Activated CD4-positive, alpha-beta T cell treated with anti-CD3 and anti-CD28 coated beads, Interleukin-2, Interleukin-4, amounts not matched to agents 100 ng/mL and 50 ng/mL, durations not matched to agents 16 hours and 8 hours (primary cell): ENCODE data around the gene APOE.
"Not testable (repeated sequence)": the region's sequence is repeated elsewhere in the genome, so short reads cannot be mapped to it uniquely, and the experiment has no call there.

ENCODE experiments used
- DNase-seq: peaks from one replicate; pipeline ENCODE4 v3.0.0-alpha.2; 2020; ENCODE audit warnings: low spot score

Gene APOE

DNA sequence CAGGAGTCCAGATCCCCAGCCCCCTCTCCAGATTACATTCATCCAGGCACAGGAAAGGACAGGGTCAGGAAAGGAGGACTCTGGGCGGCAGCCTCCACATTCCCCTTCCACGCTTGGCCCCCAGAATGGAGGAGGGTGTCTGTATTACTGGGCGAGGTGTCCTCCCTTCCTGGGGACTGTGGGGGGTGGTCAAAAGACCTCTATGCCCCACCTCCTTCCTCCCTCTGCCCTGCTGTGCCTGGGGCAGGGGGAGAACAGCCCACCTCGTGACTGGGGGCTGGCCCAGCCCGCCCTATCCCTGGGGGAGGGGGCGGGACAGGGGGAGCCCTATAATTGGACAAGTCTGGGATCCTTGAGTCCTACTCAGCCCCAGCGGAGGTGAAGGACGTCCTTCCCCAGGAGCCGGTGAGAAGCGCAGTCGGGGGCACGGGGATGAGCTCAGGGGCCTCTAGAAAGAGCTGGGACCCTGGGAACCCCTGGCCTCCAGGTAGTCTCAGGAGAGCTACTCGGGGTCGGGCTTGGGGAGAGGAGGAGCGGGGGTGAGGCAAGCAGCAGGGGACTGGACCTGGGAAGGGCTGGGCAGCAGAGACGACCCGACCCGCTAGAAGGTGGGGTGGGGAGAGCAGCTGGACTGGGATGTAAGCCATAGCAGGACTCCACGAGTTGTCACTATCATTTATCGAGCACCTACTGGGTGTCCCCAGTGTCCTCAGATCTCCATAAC lies at the start of gene APOE:
TSS of gene APOE (plus strand) at position 360 of the 724 bp plus-strand sequence. CDS start 829 bp downstream, outside the sequence.
- DNase-seq, result no peak

DNA sequence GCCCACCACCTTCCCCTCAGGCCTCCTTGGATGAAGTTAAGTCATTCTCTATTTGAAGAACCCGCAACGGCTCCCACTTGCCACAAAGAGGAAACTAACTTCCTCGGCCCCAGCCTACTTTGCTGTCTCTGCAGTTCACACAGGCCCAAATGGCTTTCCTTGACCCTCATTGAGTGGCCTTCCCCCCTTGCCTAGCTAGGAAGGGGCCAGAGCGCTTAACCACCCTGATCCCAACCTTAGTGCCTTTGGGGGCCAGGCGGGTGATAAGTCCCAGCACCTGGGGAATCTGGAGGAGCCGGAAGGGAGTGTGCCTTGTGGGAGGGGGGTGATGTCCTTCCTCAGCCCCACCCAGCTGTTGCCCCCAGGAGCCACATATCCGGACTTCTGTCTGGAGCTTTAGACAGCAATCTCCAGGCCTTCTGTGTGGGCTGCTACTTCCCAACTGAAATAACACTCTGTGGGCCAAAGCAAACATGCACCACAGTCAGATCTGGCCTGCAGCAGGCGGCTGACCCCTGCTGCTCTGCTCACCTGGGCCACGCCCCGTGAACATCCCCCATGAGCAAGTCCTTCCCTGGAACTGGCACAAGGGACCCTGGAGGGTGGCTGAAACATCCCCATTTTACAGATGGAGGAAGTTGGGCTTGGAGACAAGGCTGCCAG lies 49.0 kb upstream of the APOE start:
- no peak for DNase-seq

DNA sequence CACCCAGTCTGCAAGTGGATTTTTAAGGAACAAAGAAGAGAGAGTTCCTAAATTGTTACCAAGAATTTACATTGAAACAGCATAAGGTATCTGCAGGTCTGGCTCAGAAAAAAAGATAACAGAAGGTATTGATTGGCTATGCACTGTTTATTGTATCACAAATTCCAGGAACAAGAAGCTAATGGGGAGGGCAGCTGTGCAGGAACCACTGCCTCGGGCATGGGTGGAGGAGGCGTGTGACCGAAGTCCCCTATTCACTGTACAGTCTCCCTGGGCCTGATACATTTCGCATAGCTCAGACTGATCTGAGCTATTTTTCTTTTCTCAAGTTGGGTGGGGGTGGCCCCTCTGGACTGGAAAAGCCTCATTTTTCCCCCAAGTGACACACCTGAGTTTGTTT lies 47.8 kb upstream of the APOE start:
- no peak for DNase-seq

DNA sequence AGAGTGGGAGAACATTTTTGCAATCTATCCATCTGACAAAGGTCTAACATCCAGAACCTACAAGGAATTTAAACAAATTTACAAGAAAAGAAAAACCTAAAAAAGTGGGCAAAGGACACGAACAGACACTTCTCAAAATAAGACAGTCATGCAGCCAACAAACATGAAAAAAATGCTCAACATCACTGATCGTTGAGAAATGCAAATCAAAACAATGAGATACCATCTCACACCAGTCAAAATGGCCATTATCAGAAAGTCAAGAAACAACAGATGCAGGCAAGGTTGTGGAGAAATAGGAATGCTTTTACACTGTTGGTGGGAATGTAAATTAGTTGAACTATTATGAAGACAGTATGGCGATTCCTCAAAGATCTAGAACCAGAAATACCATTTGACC lies 44.0 kb upstream of the APOE start:
- not testable (repeated sequence) for DNase-seq

DNA sequence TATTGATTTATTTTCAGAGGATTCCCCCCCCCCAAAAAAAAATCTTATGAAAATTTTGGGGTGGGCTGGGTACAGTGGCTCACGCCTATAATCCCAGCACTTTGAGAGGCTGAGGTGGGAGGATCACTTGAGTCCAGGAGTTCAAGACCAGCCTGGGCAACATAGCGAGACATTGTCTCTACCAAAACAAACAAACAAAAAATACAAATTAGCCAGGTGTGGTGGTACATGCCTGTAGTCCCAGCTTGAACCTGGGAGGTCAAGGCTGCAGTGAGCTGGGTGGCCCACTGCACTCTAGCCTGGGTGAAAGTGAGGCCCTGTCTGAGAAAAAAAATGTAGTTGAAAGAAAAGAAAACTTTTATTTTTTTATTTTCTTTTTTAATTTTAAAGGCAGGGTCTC lies 41.6 kb upstream of the APOE start:
- DNase-seq, result no peak

DNA sequence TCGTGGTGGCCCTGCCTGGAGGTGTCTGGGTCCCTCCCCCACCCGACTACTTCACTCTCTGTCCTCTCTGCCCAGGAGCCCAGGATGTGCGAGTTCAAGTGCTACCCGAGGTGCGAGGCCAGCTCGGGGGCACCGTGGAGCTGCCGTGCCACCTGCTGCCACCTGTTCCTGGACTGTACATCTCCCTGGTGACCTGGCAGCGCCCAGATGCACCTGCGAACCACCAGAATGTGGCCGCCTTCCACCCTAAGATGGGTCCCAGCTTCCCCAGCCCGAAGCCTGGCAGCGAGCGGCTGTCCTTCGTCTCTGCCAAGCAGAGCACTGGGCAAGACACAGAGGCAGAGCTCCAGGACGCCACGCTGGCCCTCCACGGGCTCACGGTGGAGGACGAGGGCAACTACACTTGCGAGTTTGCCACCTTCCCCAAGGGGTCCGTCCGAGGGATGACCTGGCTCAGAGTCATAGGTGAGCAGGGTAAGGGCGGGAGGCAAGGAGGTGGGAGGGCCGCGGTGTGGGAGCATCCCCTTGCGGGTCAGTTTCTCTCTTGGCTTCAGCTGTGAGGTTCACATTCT lies 40.3 kb upstream of the APOE start:
- DNase-seq, result no peak

DNA sequence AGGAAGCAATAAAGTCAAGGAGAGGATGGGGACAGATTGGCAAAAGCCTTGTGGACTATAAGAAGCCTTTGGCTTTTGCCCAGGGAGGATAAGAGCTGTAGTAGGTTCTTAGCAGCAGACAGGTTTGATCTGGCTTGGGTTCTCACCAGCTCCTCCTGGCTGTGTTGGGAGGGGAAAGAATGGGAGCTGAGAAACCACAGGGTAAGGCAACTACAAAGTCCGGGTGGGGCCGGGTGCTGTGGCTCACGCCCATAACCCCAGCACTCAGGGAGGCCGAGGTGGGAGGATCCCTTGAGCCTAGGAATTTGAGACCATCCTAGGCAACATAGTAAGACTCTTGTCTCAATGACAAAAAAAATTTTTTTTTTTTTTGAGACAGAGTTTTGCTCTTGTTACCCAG lies 38.9 kb upstream of the APOE start:
- DNase-seq, result no peak

DNA sequence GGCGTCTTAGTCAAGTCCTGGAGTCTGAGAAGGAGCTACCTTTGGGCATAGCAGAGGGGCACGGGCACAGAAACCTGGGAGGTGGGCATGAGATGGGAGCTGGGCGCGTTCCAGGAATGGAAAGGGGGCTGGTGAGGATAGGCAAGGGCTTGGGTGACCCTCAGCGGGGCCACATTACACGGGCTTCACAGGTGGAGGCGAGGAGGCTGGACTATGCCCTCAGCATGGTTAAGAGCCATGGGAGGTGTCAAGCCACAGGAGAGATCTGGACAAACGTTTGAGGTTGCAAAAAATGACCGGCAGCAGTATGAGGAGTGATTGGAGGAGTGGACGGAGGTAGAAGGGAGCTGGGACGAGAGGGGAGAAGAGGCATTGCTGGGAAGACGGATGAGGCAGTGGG lies 38.0 kb upstream of the APOE start:
- no peak for DNase-seq

- no peak for DNase-seq
Measured at GRCh38 chr19:44869733-44870470, 35.7 kb upstream of the APOE start.

GRCh38 chr19:44871809-44872208 lies 33.8 kb upstream of the APOE start:
- no peak for DNase-seq

DNA sequence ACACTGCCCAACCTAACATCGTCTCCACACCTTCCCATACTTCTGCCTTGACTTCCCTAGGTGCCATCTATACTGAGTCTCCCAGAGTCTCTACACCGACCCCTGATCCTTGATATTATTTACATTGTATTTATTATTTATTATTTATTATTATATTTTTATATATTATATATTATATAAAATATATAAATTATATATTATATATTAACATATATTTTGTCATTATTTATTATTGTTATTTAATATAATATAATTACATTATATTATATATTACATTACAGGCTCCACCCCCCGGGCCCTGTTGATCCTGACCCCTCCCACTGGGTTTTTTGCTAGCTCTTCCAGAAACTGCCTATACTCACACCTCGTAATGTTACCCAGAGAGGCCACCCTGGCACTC lies 32.9 kb upstream of the APOE start:
- DNase-seq, result no peak

- no peak for DNase-seq
Measured at GRCh38 chr19:44874317-44874716, 31.3 kb upstream of the APOE start.

GRCh38 chr19:44875666-44876451 lies 29.7 kb upstream of the APOE start:
- no peak for DNase-seq

DNA sequence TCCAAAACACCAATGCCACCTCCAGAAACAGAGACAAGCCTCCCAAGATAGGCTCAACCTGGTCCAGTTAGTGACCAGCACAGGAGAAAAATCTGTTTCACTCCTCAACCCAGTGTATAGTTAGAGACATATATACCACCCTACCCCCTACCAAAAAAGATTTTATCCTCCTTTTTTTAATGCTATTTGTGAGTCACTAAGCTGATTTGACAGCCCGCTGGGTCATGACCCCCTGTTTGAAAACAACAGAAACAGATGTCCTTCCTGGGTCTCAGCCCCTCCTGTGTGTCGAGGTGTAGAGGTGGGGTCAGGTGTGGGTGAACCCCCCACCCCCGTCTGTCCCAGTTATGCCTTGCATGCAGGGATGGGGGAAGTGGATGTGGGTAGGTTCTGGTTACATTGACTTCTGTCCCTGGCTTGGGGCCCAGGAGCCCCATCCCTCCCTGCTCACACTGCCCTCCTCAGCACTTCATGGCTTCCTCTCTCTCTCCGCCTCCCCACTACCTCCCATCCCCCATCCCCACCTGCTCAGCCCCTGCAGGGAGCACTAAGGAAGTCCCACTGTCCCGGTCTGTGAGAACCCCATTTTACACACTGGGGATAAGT lies 28.6 kb upstream of the APOE start:
- DNase-seq, result no peak

DNA sequence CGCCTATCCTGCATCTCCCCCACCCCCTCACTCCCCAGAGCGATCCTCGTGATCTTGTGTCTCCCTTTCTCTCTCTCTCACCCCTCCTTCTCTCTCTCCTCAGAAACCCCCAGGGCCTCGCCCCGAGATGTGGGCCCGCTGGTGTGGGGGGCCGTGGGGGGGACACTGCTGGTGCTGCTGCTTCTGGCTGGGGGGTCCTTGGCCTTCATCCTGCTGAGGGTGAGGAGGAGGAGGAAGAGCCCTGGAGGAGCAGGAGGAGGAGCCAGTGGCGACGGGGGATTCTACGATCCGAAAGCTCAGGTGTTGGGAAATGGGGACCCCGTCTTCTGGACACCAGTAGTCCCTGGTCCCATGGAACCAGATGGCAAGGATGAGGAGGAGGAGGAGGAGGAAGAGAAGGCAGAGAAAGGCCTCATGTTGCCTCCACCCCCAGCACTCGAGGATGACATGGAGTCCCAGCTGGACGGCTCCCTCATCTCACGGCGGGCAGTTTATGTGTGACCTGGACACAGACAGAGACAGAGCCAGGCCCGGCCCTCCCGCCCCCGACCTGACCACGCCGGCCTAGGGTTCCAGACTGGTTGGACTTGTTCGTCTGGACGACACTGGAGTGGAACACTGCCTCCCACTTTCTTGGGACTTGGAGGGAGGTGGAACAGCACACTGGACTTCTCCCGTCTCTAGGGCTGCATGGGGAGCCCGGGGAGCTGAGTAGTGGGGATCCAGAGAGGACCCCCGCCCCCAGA lies 27.3 kb upstream of the APOE start:
- no peak for DNase-seq

GRCh38 chr19:44879309-44880065 lies 26.1 kb upstream of the APOE start:
- no peak for DNase-seq

GRCh38 chr19:44882063-44882462 lies 23.5 kb upstream of the APOE start:
- no peak for DNase-seq

DNA sequence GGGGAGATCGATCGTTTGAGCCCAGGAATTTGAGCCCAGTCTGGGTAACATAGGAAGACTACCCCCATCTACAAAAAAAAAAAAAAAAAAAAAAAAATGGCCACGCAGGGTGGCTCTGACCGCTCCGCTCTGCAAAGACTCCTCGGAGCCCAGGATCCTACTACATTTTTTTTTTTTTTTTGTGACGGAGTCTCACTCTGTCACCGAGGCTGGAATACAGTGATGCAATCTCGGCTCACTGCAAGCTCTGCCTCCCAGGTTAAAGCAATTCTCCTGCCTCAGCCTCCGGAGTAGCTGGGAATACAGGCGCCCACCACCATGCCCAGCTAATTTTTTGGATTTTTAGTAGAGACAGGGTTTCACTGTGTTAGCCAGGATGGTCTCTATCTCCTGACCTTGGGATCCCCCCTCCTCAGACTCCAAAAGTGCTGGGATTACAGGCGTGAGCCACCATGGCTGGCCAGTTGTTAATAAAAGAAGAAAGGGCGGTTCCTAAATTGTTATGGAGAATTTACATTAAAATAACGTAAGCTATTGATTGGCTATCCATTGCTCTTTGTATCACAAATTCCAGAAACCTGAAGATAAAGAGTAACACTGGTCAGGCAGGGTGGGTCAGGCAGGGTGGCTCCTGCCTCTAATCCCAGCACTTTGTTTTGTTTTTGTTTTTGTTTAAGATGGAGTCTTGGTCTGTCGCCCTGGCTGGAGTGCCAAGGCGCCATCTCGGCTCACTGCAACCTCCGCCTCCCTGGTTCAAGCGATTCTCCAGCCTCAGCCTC lies 22.8 kb upstream of the APOE start:
- not testable (repeated sequence) for DNase-seq

DNA sequence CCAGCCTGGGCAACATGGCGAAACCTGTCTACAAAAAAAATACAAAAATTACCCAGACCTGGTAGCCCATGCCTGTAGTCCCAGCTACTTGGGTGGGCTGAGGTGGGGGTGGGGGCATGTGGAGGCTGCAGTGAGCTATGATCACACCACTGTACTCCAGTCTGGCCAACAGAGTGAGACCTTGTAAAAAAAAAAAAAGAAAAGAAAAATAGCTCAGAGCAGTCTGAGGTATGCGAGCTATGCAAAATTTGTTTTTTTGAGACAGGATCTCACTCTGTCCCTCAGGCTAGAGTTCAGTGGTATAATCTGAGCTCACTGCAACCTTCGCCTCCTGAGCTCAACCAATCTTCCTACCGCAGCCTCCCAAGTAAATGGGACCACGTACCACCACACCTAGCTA lies 21.7 kb upstream of the APOE start:
- DNase-seq, result no peak
